K562 (cell line): Measurements from ENCODE around the gene KIF3A. TPM values are rescaled to one million over a fixed set of nuclear protein-coding genes. Genes with fewer than 3 reads are reported as not detected.

Source experiments
- BCL6 ChIP-seq: fragments of 250-450 bp; sonication (Bioruptor Pico); IDR thresholded peaks from 2 replicates; pipeline ENCODE4 v1.4.0; 2020
- CCAR2 ChIP-seq: fragments of 200-400 bp; formaldehyde crosslinking; IDR thresholded peaks from 2 replicates; pipeline ENCODE4 v1.6.1; 2017; ENCODE audit warnings: mild to moderate bottlenecking, low read depth, low read length
- CGGBP1 ChIP-seq: fragments of 250-450 bp; sonication (Bioruptor Pico); IDR thresholded peaks from 2 replicates; pipeline ENCODE4 v1.9.0; 2021; ENCODE audit warnings: mild to moderate bottlenecking
- CHD2 ChIP-seq: IDR thresholded peaks from 2 replicates; pipeline ENCODE4 v1.6.1; 2011; ENCODE audit warnings: low read depth, low read length
- CREB1 ChIP-seq, 2 experiments: sonication (generic) in 1 of 2; formaldehyde crosslinking in 1 of 2; IDR thresholded peaks; 2 replicates each; pipeline versions ENCODE4 v1.6.1 to v1.8.0; 2012 to 2022; ENCODE audit warnings: inconsistent platforms in 1 of 2, mild to moderate bottlenecking in 1 of 2, missing genetic modification reagents in 1 of 2, moderate library complexity in 1 of 2
- E2F6 ChIP-seq, 2 experiments: IDR thresholded peaks; 2 replicates each; pipeline ENCODE4 v1.6.1; 2011; ENCODE audit warnings: borderline replicate concordance in 1 of 2, control low read depth in 1 of 2, low read depth in 1 of 2, low read length in 1 of 2, mild to moderate bottlenecking in 1 of 2, mixed read lengths in 1 of 2, moderate library complexity in 1 of 2; ENCODE audit not compliant: insufficient read depth in 1 of 2, insufficient read length in 1 of 2, poor library complexity in 1 of 2, severe bottlenecking in 1 of 2; ENCODE audit errors: extremely low read depth in 1 of 2
- IFI16 ChIP-seq: fragments of 250-450 bp; sonication (Bioruptor Pico); IDR thresholded peaks from 2 replicates; pipeline ENCODE4 v2.1.2; 2022; ENCODE audit warnings: mild to moderate bottlenecking, inconsistent platforms
- LCOR ChIP-seq: sonication (generic); formaldehyde crosslinking; IDR thresholded peaks from 2 replicates; pipeline ENCODE4 v1.8.0; 2022; ENCODE audit warnings: mild to moderate bottlenecking, missing genetic modification reagents
- LEF1 ChIP-seq: fragments of 450-650 bp; IDR thresholded peaks from 2 replicates; pipeline ENCODE4 v1.6.1; 2016; ENCODE audit warnings: mild to moderate bottlenecking
- NFRKB ChIP-seq: fragments of 450-650 bp; IDR thresholded peaks from 2 replicates; pipeline ENCODE4 v1.6.1; 2016; ENCODE audit warnings: low read depth
- NR2C1 ChIP-seq, 2 experiments: fragments of 450-650 bp; IDR thresholded peaks; 2 replicates each; pipeline ENCODE4 v1.6.1; 2017; ENCODE audit warnings: mild to moderate bottlenecking in 2 of 2, antibody characterized with exemption in 1 of 2, inconsistent platforms in 1 of 2, missing compliant biosample characterization in 1 of 2, missing genetic modification characterization in 1 of 2
- NR3C1 ChIP-seq: sonication (generic); formaldehyde crosslinking; IDR thresholded peaks from 2 replicates; pipeline ENCODE4 v1.8.1; 2022; ENCODE audit warnings: missing genetic modification reagents
- RFX7 ChIP-seq: fragments of 250-450 bp; sonication (Bioruptor Pico); IDR thresholded peaks from 2 replicates; pipeline ENCODE4 v1.5.1; 2021; ENCODE audit warnings: mild to moderate bottlenecking
- SPI1 ChIP-seq: IDR thresholded peaks from 2 replicates; pipeline ENCODE4 v1.6.1; 2011; ENCODE audit warnings: low read depth, low read length, control low read depth, borderline replicate concordance
- TEAD1 ChIP-seq, 2 experiments: fragments of 450-650 bp in 1 of 2; sonication (generic) in 1 of 2; formaldehyde crosslinking; IDR thresholded peaks; 2 replicates each; pipeline versions ENCODE4 v1.4.0 to v1.8.0; 2020 to 2022; ENCODE audit warnings: mild to moderate bottlenecking in 2 of 2, missing genetic modification reagents in 1 of 2
- TRIM25 ChIP-seq: fragments of 450-650 bp; IDR thresholded peaks from 2 replicates; pipeline ENCODE4 v1.7.0; 2016; ENCODE audit warnings: borderline replicate concordance
- ZNF274 ChIP-seq: IDR thresholded peaks from 2 replicates; pipeline ENCODE4 v1.6.1; 2011; ENCODE audit warnings: low read depth, mild to moderate bottlenecking, low read length, moderate library complexity, borderline replicate concordance
- ZNF79 ChIP-seq: fragments of 250-450 bp; sonication (Bioruptor Pico); IDR thresholded peaks from 2 replicates; pipeline ENCODE4 v1.4.0; 2020; ENCODE audit warnings: low read depth, mild to moderate bottlenecking, moderate library complexity
- polyA plus RNA-seq, 8 experiments: library from polyadenylated mRNA; depleted of rRNA in 4 of 8; stranded (reverse) in 5 of 8; unstranded in 3 of 8; fragments of >200 nt; fragmentation: Nextera tagmentation in 2 of 8; fragmentation: Illumina TruSeq in 1 of 8; extraction: Ambion mirVana in 2 of 8; extraction: Trizol in 1 of 8; gene quantifications; 2 replicates each; pipeline versions ENCODE4 v1.2.1 to v1.2.3, GENCODE V29; 2011 to 2014; ENCODE audit warnings: inconsistent platforms in 1 of 8, missing spikeins in 1 of 8
- total RNA-seq, 7 experiments: library from RNA; depleted of rRNA in 6 of 7; stranded (reverse); fragments of >200 nt in 6 of 7; fragmentation: Illumina TruSeq in 2 of 7; extraction: Trizol in 2 of 7; gene quantifications; 2 replicates each; pipeline versions ENCODE4 v1.2.1 to v1.2.3, GENCODE V29; 2011 to 2021; ENCODE audit warnings: low replicate concordance in 1 of 7
- TF ChIP-seq, protein P1 (sequence below): IDR thresholded peaks from 3 replicates; pipeline ENCODE4 v1.6.1; 2011; ENCODE audit warnings: borderline replicate concordance, mild to moderate bottlenecking, moderate library complexity; ENCODE audit not compliant: insufficient read length; ENCODE audit errors: extremely low read depth

The KIF3A gene
- total and polyA plus RNA-seq, 9 of the 15 experiments (the other 6 are each of a cell fraction or from before 2014, with no cell fraction given) = 1.5 to 7.8 (median 6.0) TPM

DNA sequence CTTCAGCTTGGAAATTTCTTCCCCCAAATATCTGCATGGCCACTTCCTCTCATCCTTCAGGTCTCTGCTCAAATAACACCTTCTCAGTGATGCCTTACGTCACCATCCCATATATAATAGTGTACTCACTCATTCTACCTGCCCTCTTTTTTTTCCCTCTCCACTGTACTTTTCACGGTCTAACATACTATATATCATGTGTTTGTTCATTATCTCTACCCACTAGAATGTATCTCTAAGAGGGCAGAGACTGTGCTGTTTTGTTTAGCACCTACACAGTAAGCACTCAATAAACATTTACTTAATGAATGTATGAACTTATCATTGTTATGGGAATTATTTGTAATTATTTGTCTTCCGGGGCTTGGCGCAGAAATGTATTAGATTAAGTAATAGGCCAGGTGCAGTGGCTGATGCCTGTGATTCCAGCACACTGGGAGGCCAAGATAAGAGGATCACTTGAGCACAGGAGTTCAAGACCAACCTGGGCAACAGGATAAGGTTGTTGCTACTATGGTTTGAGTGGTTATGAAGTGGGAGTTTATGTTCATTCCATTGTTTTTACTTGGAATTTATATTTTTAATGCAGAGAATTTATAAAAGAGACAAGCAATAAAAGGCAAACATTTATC, 85.4 kb downstream of the KIF3A start (continued):
- TF ChIP-seq E2F6 (IDR thresholded peaks at IDR 0.05; ENCODE audit: borderline replicate concordance in 1 of 2, extremely low read depth in 1 of 2, insufficient read depth in 1 of 2, insufficient read length in 1 of 2, low read depth in 1 of 2, low read length in 1 of 2, poor library complexity in 1 of 2, severe bottlenecking in 1 of 2) (no peak), CREB1 (IDR thresholded peaks at IDR 0.05) (peak; percentile 81), CREB1 (CRISPR knock-in tag; IDR thresholded peaks at IDR 0.05) (no peak; the same call in 1 of the 2 replicates), IFI16 (CRISPR knock-in tag) (no peak), LCOR (no peak), CHD2 (no peak), TEAD1 (CRISPR knock-in tag; IDR thresholded peaks at IDR 0.05) (peak in 1 of 2 experiments; percentile 52; a peak in 1 of 4 replicates), NR3C1 (CRISPR knock-in tag) (no peak), TRIM25 (no peak), ZNF79 (CRISPR knock-in tag) (no peak), CGGBP1 (no peak), LEF1 (peak; percentile 65), CCAR2 (no peak), BCL6 (no peak), RFX7 (CRISPR knock-in tag) (no peak), NFRKB (no peak), SPI1 (peak; percentile 28; the same call in 1 of the 2 replicates), NR2C1 (IDR thresholded peaks at IDR 0.05) (0 out of 2 replicates have a peak, but pooled peaks have one; percentile 35), NR2C1 (tag; IDR thresholded peaks at IDR 0.05) (no peak), ZNF274 (peak; percentile 46; the same call in 1 of the 2 replicates)
- TF ChIP-seq, protein P1, sequence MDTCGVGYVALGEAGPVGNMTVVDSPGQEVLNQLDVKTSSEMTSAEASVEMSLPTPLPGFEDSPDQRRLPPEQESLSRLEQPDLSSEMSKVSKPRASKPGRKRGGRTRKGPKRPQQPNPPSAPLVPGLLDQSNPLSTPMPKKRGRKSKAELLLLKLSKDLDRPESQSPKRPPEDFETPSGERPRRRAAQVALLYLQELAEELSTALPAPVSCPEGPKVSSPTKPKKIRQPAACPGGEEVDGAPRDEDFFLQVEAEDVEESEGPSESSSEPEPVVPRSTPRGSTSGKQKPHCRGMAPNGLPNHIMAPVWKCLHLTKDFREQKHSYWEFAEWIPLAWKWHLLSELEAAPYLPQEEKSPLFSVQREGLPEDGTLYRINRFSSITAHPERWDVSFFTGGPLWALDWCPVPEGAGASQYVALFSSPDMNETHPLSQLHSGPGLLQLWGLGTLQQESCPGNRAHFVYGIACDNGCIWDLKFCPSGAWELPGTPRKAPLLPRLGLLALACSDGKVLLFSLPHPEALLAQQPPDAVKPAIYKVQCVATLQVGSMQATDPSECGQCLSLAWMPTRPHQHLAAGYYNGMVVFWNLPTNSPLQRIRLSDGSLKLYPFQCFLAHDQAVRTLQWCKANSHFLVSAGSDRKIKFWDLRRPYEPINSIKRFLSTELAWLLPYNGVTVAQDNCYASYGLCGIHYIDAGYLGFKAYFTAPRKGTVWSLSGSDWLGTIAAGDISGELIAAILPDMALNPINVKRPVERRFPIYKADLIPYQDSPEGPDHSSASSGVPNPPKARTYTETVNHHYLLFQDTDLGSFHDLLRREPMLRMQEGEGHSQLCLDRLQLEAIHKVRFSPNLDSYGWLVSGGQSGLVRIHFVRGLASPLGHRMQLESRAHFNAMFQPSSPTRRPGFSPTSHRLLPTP = no peak
